OCI-LY7 (cell line): ENCODE results near the gene SEMA6B.

ENCODE experiments used
- EZH2phosphoT487 ChIP-seq: fragments of 200-600 bp; sonication (generic); IDR thresholded peaks from 2 replicates; pipeline ENCODE4 v1.6.1; 2018; ENCODE audit warnings: low read depth, borderline replicate concordance, mild to moderate bottlenecking, mixed run types, antibody characterized with exemption, low read length, moderate library complexity, mixed read lengths
- TF ChIP-seq, protein P1 (sequence below): fragments of 200-600 bp; sonication (generic); conservative IDR thresholded peaks from 2 replicates; pipeline ENCODE4 v1.5.1; 2014; ENCODE audit warnings: mild to moderate bottlenecking, antibody characterized with exemption, low read length, moderate library complexity, mixed read lengths

DNA sequence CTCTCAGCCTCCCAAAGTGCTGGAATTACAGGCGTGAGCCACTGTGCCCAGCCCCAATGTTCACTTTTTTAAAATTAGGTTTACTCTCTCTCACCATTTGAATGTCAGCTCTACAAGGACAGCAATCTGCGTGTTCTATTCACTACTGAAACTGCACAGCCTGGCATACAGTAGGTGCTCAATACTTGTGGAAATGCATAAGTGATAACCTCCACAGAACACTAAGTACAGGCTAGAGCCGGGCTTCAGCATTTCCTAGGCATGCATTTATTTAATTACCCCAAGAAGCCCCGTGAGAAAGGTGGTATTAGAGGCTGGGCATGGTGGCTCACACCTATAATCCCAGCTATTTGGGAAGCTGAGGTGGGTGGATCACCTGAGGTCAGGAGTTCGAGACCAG is 46.7 kb upstream of the SEMA6B start:
- TF ChIP-seq, protein P1, sequence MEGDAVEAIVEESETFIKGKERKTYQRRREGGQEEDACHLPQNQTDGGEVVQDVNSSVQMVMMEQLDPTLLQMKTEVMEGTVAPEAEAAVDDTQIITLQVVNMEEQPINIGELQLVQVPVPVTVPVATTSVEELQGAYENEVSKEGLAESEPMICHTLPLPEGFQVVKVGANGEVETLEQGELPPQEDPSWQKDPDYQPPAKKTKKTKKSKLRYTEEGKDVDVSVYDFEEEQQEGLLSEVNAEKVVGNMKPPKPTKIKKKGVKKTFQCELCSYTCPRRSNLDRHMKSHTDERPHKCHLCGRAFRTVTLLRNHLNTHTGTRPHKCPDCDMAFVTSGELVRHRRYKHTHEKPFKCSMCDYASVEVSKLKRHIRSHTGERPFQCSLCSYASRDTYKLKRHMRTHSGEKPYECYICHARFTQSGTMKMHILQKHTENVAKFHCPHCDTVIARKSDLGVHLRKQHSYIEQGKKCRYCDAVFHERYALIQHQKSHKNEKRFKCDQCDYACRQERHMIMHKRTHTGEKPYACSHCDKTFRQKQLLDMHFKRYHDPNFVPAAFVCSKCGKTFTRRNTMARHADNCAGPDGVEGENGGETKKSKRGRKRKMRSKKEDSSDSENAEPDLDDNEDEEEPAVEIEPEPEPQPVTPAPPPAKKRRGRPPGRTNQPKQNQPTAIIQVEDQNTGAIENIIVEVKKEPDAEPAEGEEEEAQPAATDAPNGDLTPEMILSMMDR: no peak
- TF ChIP-seq EZH2phosphoT487: no peak
